ENCODE results near the gene FBXO46.
A peak's percentile ranks its signal among the peaks of the same experiment; 100 is the strongest.

The FBXO46 gene

DNA sequence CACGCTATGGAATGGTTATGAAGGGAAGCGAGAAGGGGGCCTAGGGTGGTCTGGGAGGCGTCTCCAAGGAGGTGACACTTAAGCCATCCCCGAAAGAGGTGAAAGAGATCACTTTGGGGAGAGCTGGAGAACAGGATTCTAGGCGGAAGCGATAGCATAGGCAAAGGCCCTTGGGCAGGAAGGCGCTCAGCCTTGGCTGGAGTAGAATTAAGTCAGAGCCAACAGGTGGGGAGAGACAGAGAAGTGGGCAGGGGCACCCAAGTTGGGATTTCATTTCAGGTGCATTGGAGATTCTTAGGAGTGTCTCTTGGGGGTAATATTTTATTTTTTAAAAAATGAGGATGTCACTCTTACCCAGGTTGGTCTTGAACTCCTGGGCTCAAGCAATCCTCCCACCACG lies 48.6 kb downstream of the FBXO46 start:
- DNase-seq, result no peak

DNA sequence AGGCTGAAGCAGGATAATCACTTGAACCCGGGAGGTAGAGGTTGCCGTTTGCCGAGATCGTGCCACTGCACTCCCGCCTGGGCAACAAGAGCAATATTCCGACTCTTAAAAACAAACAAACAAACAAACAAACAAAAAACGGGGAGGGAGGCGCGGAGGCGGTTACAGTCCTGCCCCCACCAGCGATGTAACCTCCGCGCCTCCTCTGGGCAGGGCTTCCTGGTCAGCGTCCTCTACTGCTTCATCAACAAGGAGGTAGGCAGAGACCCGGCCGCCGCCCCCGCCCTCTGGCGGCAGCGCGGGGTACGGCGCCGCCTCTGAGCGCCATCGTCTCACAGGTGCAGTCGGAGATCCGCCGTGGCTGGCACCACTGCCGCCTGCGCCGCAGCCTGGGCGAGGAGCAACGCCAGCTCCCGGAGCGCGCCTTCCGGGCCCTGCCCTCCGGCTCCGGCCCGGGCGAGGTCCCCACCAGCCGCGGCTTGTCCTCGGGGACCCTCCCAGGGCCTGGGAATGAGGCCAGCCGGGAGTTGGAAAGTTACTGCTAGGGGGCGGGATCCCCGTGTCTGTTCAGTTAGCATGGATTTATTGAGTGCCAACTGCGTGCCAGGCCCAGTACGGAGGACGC lies 49.2 kb downstream of the FBXO46 start:
- DNase-seq, result peak; percentile 51

DNA sequence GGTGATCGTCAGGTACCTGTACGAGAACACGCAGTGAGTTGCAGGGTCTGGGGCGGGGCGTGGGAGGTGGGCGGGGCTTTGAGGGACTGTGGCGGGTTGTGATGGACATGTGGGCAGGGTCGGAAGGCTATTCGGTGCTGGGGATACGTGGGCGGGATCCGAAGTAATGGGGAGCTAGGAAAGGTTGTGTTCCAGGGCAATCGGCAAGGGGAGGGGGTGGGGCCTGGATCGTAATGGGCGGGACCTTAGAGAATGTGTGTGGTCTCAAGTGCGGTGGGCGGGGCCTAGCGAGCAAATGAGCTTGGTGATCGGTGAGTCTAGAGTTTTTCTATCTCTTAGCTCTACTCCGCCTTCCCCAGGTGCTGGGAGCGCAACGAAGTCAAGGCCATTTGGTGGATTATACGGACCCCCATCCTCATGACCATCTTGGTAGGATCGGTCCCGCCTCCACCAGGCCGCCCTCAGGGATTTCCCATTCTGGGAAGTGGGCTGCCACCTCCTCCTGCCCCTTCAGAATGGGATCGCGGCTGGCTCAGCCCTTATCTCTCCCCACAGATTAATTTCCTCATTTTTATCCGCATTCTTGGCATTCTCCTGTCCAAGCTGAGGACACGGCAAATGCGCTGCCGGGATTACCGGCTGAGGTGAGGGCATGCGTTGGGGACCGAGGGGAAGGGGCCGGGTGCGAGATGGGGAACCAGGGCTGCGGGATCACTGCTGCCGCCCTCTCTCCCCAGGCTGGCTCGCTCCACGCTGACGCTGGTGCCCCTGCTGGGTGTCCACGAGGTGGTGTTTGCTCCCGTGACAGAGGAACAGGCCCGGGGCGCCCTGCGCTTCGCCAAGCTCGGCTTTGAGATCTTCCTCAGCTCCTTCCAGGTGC lies 53.1 kb downstream of the FBXO46 start:
- DNase-seq, result no peak

DNA sequence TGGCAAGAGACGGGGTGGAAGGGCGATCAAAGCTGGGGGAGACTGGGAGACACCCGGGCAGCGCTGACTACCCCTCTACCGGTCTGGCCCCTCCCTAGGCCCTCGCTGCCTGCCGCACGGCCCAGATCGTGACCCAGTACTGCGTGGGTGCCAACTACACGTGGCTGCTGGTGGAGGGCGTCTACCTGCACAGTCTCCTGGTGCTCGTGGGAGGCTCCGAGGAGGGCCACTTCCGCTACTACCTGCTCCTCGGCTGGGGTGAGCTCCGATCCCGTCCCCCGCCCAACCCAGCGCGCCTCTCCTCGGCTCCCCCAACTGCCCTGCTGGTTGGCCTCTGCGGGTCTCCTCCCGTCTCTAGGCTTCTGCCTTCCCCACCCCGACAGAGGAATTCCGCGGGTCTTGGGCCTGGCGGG lies 53.8 kb downstream of the FBXO46 start:
- no peak for DNase-seq

DNA sequence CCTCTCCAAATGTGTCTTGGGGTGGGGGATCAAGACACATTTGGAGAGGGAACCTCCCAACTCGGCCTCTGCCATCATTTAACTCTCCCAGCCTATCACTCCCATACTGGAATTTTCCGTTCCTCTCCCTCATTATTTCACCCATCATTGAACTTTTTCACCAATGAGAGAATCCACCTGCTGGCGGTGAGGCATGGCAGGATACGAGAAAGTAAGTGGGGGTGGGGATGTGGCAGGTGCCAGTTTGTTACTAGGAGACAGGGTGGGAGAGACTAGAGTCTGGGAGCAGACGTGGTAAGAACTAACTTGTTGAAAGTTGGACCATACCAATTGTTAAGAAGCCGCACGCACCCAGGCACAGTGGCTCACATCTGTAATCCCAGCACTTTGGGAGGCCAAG lies 55.8 kb downstream of the FBXO46 start:
- DNase-seq, result no peak

DNA sequence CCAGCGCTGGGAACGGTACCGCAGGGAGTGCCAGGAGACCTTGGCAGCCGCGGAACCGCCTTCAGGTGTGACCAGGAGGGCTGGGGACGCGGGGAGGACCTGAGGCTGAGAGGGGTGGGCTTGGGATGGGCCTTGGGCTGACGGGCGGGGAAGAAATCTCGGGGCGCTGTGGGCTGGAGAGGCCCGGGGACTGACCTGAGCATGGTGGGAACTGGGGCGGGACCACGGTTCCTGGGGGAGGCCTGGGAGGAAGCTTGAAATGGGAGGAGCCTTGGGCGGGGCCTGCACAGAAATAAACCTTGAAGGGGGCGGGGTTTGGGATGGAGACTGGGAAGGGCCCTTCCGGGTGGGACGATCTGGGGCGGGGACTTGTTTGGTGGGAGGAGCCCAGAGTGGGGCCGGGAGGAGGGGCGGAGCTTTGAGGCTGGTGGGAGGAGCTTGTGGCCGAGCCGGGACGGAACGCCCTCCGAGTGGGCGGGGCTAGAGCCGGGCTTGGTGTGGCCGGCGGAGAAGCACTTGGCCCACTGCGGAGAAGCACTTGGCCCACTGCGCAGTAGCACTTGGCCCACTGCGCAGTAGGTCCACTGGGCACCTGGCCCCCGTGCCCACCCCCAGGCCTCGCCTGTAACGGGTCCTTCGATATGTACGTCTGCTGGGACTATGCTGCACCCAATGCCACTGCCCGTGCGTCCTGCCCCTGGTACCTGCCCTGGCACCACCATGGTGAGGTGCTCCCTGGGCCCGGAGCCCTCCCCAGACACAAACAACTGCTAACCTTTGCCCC lies 59.8 kb downstream of the FBXO46 start:
- no peak for DNase-seq

DNA sequence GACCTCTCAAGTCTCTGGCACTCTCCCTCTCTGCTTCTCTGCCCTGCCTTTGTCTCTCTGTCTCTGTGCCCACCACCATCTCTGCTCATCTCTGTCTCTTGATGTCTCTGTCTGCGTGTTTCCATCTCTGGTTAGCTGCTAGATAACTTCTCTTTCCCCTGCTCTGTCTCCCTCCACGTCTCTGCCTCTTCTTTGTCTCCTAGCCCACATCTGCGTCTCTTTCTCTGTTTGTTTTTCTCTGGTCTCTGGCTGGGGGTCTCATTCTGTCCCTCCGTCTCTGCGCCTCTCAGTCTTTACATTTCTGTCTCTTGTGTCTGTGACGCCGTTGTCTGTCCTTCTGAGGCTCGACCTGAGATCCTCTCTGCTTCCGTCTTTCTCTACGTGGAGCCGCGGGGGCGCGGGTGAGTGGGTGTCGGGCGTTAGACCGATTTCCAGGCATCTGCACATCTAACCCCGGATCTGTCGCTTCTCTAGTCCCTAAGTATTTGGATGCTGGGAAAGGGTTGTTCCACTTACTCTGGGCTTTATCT lies 62.3 kb downstream of the FBXO46 start:
- no peak for DNase-seq

DNA sequence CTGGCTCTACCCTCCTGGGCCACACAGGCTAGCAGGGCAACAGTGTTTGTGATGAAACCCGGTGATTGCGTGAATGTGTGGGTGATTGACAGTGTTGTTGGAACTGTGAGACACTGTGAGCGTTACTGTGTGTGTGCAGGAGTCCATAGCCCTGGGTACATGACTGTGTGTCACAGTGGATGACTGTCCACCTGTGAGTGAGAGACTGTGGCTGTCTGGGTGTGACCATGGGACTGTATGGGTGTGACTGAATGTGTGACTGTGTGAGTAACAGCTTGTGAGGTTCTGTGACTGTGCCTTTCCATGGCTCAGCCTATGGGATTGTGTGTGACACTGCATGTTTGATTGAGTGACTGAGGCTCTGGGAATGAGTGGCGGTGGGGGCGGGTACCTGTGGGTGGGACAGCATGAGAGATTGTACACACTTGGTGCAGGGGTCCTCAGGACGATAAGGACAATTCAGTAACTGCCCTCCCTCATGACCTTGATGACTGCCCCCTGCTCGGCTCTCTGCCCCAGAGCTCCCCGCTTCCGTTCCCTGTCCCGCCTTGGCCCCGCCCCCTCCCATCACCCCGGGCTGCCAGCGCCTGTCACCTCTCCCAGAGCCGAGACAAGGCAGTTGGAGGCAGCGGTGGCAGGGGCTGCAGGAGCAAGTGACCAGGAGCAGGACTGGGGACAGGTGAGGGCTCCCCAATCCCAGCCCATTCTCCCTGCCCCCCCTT lies 62.9 kb downstream of the FBXO46 start, which contains the start of gene GIPR:
GIPR (plus strand) TSS at position 602 of the 722 bp plus-strand sequence. CDS start 1,300 bp downstream, outside the sequence.
- no peak for DNase-seq

DNA sequence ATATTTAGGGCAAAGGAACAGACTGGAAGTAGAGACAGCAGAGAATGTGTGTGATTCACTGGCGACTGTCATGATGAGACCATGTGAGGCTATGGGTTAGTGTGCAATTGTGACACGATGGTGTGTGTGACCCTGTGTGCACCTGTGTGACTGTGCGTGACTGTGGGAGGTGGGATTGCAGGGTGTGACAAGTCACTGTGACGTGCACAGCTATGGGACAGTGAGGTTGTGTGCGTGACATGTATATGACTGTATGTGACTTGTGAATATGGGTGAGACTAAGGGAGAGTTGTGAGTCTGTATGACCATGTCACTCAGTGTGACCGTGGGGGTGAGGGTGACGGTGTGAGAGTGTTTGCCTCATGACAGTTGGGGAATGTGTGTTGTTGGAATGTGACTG lies 66.1 kb downstream of the FBXO46 start:
- DNase-seq, result no peak

DNA sequence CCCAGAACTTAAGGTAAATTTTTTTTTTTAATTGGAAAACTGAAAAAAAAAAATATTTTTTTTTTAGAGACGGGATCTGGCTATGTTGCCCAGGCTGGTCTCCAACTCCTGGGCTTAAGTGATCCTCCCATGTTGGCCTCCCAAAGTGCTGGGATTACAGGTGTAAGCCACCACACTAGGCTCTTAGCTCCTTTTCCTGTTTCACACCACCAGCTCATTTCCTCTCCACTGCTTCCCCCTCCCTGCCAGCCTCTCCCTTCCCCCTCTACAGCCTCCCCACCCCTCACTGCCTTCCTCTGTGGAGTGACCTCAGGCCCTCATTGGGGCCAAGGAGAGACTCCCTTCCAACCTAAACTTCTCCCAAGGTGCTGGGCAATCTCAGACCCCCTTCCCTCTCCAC lies 66.9 kb downstream of the FBXO46 start:
- DNase-seq, result no peak

DNA sequence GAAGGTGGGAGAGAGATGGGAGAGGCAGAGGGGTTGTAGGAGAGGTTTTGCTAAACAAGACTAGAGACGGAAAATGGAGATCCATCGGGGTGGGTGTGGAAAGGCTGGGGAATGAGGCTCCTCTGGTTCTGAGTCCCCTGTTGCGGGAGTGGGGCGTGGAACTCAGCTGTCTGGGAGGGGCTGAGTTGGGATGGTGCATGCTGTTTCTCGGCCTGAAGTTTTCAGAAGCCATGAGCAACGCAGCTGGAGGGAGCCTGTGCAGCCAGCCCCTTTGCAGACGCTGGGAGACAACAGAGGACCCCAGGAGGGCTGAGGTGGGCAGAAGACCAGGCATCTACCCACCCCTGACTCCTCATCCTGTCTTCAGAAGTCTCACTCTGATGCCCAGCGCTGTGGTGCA lies 70.1 kb downstream of the FBXO46 start:
- DNase-seq, result no peak

All from COR-L47 (cell line).